UCSD-AML1 (cell line): ENCODE measurements around the gene STIM2.

ENCODE experiments used
- DNase-seq: peaks from one replicate; lab custom pipeline; 2025; ENCODE audit not compliant: unreplicated experiment; lab: John Stamatoyannopoulos, UW

The STIM2 gene

DNA sequence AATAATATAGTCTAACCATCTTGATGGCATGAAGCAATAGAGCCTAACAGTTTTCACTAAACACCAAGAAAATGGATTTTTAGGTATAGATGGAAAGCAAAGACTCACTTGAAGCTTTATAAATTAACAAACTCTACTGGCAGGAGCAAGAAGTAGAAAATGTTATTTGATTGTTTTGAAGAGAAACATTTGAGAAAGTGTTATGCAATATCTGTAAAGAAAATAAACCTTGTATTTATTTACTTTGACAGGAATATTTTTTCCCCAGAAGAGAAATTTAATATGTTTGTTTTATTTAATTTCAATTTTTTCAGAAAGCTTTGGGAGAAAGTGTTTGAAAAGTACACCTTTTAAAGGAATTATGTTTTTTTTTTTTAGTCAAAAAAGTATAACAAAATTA is 139.0 kb downstream of the STIM2 start:
- DNase-seq, result no peak

GRCh38 chr4:27000122-27000521 is 139.5 kb downstream of the STIM2 start:
- no peak for DNase-seq

- DNase-seq, result no peak
These were observed 140.2 kb downstream of the STIM2 start for GRCh38 chr4:27000820-27001219.

DNA sequence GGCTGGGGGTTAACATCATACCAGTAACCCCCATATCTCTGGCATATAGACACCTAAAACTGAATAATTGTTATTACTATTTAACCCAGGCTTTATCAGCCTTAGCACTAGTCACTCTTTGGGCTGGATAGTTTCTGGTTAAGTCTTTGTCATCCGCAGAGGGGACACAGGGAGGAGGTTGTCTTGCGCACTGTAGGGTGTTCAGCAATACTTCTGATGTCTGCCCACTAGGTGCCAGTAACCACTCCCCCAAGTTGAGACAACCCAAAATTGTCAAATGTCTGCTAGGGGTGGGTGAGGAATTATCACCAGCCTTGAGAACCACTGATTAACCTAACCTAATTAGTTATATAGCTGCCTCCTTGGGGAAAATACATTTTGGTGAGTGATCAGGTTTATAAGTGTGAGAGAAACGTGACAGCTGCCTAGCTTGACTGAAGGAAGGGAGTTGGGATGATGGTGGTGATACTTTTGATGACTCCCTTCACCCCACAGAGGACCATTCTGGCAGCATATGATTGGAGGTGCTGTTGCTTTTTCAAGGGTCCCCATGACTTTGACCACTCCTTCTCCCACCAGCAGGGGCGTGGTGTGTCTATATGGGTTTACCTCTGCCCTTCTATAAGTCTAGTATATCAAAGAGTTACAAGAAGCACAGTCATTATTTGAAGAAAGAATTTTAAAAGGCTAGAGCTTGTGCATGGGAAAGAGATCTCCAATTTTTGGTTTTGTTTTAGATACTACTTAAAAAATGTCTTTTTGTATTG is 140.9 kb downstream of the STIM2 start:
- DNase-seq, result no peak

DNA sequence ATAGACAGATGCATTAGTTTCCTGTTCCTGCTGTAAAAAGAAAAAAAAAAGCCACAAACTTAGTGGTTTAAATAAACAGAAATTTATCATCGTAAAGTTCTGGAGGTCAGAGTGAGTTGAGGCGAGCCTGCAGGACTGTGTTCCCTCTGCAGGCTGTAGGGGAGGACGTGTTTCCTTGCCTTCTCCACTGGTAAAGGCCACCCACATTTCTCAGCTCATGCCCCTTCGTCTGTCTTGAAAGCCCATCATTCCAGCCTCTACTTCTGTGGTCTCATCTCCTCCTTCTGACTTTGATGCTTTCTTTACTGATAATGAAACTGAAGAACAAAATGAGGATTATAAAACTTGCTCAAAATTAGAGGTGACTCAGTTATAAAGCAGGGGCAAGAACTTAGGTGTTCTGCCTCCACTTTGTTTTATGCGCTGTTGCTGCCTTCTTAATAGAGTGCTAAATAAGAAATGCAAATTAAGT is 143.0 kb downstream of the STIM2 start:
- peak; percentile 19 for DNase-seq

- DNase-seq, result no peak
These were observed 144.9 kb downstream of the STIM2 start for GRCh38 chr4:27005501-27005900.

DNA sequence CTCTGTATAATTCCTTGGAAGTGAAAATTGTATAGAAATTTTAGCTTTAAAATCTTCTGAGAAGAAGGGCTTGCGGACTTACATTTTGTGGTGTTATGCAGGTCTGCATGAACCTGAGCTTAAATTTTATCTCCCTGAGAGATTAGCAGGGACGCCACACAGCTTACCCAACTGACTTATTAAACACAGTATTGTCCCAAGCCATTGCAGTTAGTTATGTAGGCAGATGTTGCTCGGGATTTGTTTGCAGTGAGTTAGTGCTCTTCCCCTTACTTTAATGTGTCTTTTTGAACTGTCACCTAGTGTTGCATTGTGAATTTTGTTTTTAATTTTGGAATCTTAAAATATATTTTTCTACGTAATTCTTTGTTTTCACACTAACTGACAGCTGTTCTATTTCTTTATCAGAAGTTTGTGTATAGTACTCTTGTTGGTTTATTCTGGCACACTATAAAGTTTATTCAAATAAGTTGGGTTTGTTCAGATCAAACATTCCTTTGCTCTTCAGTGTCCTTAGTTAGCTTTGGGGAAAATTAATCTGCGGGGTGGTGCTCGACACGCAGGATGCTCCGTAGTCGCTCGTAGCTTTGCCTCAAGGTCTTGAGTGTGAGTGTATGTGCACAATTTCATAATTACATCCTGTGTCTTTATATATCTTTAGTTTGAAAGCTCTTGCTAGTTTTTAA is 145.4 kb downstream of the STIM2 start:
- DNase-seq, result no peak

GRCh38 chr4:27006646-27007045 is 146.0 kb downstream of the STIM2 start:
- DNase-seq, result no peak

GRCh38 chr4:27007507-27007906 is 146.9 kb downstream of the STIM2 start:
- no peak for DNase-seq

DNA sequence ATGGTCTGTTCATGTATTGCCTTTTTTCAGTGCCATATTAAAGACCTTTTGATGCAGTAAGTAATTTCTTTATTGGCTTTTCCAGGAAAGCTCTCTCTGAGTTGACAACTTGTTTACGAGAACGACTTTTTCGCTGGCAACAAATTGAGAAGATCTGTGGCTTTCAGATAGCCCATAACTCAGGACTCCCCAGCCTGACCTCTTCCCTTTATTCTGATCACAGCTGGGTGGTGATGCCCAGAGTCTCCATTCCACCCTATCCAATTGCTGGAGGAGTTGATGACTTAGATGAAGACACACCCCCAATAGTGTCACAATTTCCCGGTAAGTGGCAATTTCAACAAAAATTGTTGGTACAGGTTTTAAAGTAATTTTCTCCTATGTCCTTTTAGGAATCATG is 148.0 kb downstream of the STIM2 start:
- no peak for DNase-seq

DNA sequence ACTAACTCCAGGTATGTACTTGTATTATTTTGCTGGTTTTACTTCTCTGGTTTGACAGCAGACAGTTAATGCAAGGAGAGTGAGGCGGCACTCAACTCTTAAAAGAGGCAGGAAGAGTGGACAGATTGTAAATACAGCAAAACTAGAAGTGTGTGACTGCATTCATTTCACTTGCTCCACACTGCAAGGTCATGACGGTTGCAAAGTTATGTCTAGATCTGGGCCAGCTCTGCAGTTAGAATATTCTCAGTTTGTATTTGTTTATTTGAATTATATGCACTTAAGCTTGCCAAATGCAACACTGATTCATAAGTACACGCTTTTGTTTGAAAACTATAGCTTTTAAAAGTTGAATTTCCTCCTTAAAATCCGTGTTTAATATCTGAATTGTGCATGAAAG is 148.9 kb downstream of the STIM2 start:
- DNase-seq, result no peak

- peak; percentile 20 for DNase-seq
These were observed 149.8 kb downstream of the STIM2 start for GRCh38 chr4:27010334-27010940.

- DNase-seq, result no peak
These were observed 150.8 kb downstream of the STIM2 start for GRCh38 chr4:27011401-27011800.

- no peak for DNase-seq
These were observed 152.4 kb downstream of the STIM2 start for GRCh38 chr4:27013012-27013411.

- DNase-seq, result no peak
These were observed 155.9 kb downstream of the STIM2 start for GRCh38 chr4:27016551-27016950.

DNA sequence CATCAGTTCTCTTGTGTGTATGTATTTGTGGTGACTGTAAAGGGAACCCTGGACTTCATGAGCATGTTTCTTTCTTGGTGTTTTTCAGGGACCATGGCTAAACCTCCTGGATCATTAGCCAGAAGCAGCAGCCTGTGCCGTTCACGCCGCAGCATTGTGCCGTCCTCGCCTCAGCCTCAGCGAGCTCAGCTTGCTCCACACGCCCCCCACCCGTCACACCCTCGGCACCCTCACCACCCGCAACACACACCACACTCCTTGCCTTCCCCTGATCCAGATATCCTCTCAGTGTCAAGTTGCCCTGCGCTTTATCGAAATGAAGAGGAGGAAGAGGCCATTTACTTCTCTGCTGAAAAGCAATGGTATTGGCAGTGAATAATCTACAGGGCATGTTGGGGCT is 157.0 kb downstream of the STIM2 start:
- DNase-seq, result no peak

DNA sequence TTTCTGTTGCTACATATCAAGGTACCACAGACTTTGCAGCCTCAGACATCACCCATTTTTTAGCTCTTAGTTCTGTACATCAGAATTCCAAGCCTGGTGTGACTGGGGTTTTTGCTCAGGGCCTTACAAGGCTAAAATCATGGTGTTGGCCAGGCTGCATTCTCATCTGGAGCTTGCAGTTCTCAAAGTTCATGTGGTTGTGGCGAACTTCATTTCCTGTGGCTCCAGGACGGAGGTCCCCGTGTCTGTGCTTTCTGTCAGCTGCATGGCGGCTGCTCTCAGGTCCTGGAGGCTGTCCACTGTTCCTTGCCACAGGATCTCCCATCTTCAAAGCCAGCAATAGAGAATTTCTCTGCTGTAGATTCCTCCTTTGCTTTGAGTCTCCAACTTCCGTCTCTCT is 157.4 kb downstream of the STIM2 start:
- DNase-seq, result no peak

DNA sequence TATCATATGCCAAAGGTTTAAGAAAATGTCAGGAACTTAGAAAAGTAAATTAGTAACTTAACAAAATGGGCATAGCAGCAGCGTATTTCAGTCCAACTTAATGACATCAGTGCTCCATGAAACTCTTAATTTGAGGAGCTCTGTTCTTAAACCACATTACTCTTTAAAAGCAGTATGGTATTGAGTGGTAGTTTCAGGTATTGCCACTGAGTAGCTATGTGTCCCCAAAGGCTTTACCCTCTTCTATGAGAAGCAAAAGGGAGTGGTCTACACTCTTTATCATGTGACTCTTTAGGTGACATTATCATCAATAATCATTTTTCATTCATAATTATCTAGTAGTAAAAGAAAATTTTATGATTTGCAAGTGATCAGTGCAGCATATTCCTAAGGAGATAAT is 158.3 kb downstream of the STIM2 start:
- DNase-seq, result no peak

GRCh38 chr4:27019766-27020165 is 159.1 kb downstream of the STIM2 start:
- DNase-seq, result no peak

DNA sequence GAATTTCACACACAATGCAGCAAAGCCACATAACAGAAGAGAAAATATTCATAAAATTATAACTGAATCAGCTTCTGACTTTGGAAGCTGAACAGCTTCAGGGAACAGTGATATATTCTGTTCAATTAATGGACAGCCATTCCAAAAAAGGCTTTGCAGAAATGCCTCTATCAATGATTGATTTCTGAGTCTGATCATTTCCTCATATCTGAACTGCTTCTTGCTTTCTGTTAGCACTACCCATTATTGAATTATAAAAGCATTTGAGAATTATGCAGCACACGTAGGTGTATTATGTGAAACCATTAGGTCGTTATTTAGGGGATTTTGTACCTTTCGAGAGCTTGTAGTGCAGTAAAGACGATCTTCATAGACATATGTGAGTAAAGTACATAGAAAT is 159.6 kb downstream of the STIM2 start:
- DNase-seq, result no peak

DNA sequence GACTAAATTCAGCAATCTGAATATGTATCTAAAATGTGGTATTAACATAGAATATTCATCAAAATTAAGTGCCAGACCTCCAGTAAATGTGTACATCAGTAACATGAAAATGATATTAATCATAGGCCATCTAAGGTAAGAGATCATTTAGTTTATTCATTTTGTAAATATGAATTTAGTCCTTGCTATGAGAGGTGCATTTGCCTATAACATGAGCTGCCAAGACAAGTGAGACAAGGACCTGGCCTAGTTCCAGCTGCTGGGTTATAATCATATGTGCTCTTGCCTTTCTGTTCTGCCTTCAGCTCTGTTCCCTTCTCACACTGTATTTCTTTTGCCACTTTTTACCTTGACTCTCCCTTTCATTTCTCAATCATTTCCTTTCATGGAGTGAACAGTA is 160.0 kb downstream of the STIM2 start:
- DNase-seq, result no peak

DNA sequence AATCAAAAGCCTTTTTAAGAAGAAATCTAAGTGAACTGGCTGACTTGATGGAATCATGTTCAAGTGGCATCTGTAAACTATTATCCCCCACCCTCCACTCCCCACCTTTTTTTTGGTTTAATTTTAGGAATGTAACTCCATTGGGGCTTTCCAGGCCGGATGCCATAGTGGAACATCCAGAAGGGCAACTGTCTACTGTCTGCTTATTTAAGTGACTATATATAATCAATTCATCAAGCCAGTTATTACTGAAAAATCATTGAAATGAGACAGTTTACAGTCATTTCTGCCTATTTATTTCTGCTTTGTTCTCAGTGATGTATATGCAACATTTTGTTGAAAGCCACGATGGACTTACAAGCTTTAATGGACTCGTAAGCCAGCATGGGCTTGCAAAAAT is 162.3 kb downstream of the STIM2 start:
- no peak for DNase-seq
